Fibroblast of lung (primary cell): ENCODE measurements around the gene DYSF. TPM values are rescaled to one million over a fixed set of nuclear protein-coding genes. Genes with fewer than 3 reads are reported as not detected.

Experiments used
- DNase-seq, 2 donors: peaks; one replicate each; pipeline versions ENCODE4 v3.0.0 to v3.0.0-alpha.2; 2010; ENCODE audit warnings: low read depth in 2 of 2
- H2AFZ ChIP-seq: 2 replicates; pipeline ENCODE4 v1.5.1; 2012; ENCODE audit warnings: low read length, control low read depth, inconsistent platforms
- H3K27ac ChIP-seq: 2 replicates; pipeline ENCODE4 v1.5.1; 2011; ENCODE audit warnings: low read length, control low read depth; ENCODE audit not compliant: insufficient read depth
- H3K27me3 ChIP-seq: 2 replicates; pipeline ENCODE4 v1.5.1; 2011; ENCODE audit warnings: mild to moderate bottlenecking, low read length; ENCODE audit not compliant: control insufficient read depth, insufficient read depth
- H3K36me3 ChIP-seq: 2 replicates; pipeline ENCODE4 v1.5.1; 2011; ENCODE audit warnings: low read length; ENCODE audit not compliant: control insufficient read depth, insufficient read depth
- H3K4me1 ChIP-seq: 2 replicates; pipeline ENCODE4 v1.5.1; 2011; ENCODE audit warnings: low read length; ENCODE audit not compliant: control insufficient read depth, insufficient read depth; ENCODE audit errors: extremely low read depth
- H3K4me2 ChIP-seq: 2 replicates; pipeline ENCODE4 v1.5.1; 2011; ENCODE audit warnings: low read length, control low read depth; ENCODE audit not compliant: insufficient read depth; ENCODE audit errors: extremely low read depth
- H3K4me3 ChIP-seq, 4 experiments: fragments of 200-600 bp in 1 of 4; sonication (generic) in 1 of 4; replicated peaks in 1 of 4; 2 replicates each; pipeline ENCODE4 v1.5.1; 2011 to 2016; ENCODE audit warnings: low read length in 4 of 4, low read depth in 3 of 4, mild to moderate bottlenecking in 3 of 4, control low read depth in 2 of 4, inconsistent platforms in 1 of 4, mixed read lengths in 1 of 4; ENCODE audit not compliant: insufficient read depth in 1 of 4; ENCODE audit errors: control extremely low read depth in 1 of 4
- H3K79me2 ChIP-seq: 2 replicates; pipeline ENCODE4 v1.5.1; 2012; ENCODE audit warnings: mild to moderate bottlenecking, low read length, inconsistent platforms; ENCODE audit not compliant: control insufficient read depth, insufficient read depth
- H3K9ac ChIP-seq: 2 replicates; pipeline ENCODE4 v1.5.1; 2011; ENCODE audit warnings: mild to moderate bottlenecking, low read length, control low read depth; ENCODE audit not compliant: insufficient read depth
- H3K9me3 ChIP-seq: 2 replicates; pipeline ENCODE4 v1.5.1; 2012; ENCODE audit warnings: low read depth, low read length; ENCODE audit not compliant: control insufficient read depth, insufficient read depth
- H4K20me1 ChIP-seq: 2 replicates; pipeline ENCODE4 v1.5.1; 2011; ENCODE audit warnings: low read length; ENCODE audit not compliant: control insufficient read depth, insufficient read depth; ENCODE audit errors: extremely low read depth
- CTCF ChIP-seq, 2 donors: IDR thresholded peaks in 1 of 2; conservative IDR thresholded peaks in 1 of 2; 1 replicate in 1 of 2; 2 replicates in 1 of 2; pipeline ENCODE4 v1.5.1; 2011 to 2012; ENCODE audit warnings: low read length in 2 of 2, control low read depth in 1 of 2, inconsistent platforms in 1 of 2, low read depth in 1 of 2, mild to moderate bottlenecking in 1 of 2
- EZH2 ChIP-seq: IDR thresholded peaks from 2 replicates; pipeline ENCODE4 v1.5.1; 2012; ENCODE audit warnings: low read length, control low read depth, mild to moderate bottlenecking; ENCODE audit errors: missing control alignments
- polyA plus RNA-seq, 2 donors: library from polyadenylated mRNA; depleted of rRNA in 1 of 2; stranded (reverse) in 1 of 2; unstranded in 1 of 2; fragments of >200 nt; gene quantifications; 2 replicates each; pipeline ENCODE4 v1.2.1, GENCODE V29; 2011 to 2012; ENCODE audit warnings: missing spikeins in 1 of 2
- total RNA-seq: library from RNA; depleted of rRNA; stranded (reverse); fragments of >200 nt; gene quantifications from 2 replicates; pipeline ENCODE4 v1.2.1, GENCODE V29; 2014

DYSF gene
- total and polyA plus RNA-seq, 2 donors (not counting 1 experiment from before 2014, with no cell fraction given): under 0.01 to 0.67 TPM

- H2AFZ ChIP-seq: no peak overlapping the region
- H3K4me1 ChIP-seq: no peaks in the 10 kb centered on the region
- H3K9me3 ChIP-seq: no peaks in the 10 kb centered on the region
- H3K4me2 ChIP-seq: no peak overlapping the region
- no peak overlapping the region for H3K4me3 ChIP-seq
- H3K9ac ChIP-seq: no peak overlapping the region
- H3K27ac ChIP-seq: no peak overlapping the region
- H3K36me3 ChIP-seq: no peaks in the 10 kb centered on the region
- H3K27me3 ChIP-seq: peaks cover 28% of the 10 kb centered on the region
- TF ChIP-seq EZH2 (no peak), CTCF (conservative IDR thresholded peaks at IDR 0.05 in 1 of 2, IDR thresholded peaks at IDR 0.05 in 1 of 2; ENCODE audit: low read depth in 1 of 2, low read length in 2 of 2) (no peak)
- DNase-seq: no peak
- no peaks in the 10 kb centered on the region for H4K20me1 ChIP-seq
- H3K79me2 ChIP-seq: no peaks in the 10 kb centered on the region
Measured at GRCh38 chr2:71704688-71705087, 251.3 kb downstream of the DYSF start.

- Histone ChIP-seq H2AFZ (no peak overlapping the region), H3K36me3 (no peaks in the 10 kb centered on the region), H3K9me3 (no peaks in the 10 kb centered on the region), H3K9ac (no peak overlapping the region), H3K4me1 (no peaks in the 10 kb centered on the region), H3K4me2 (no peak overlapping the region), H3K79me2 (no peaks in the 10 kb centered on the region), H3K4me3 (no peak overlapping the region), H3K27ac (no peak overlapping the region), H4K20me1 (no peaks in the 10 kb centered on the region), H3K27me3 (peaks cover 29% of the 10 kb centered on the region)
- no peak for TF ChIP-seq EZH2
- no peak for TF ChIP-seq CTCF (conservative IDR thresholded peaks at IDR 0.05 in 1 of 2, IDR thresholded peaks at IDR 0.05 in 1 of 2; ENCODE audit: low read depth in 1 of 2, low read length in 2 of 2)
- DNase-seq: no peak
Measured at GRCh38 chr2:71705171-71705960, 252.0 kb downstream of the DYSF start.

GRCh38 chr2:71706121-71706520 is 252.8 kb downstream of the DYSF start:
- no peak overlapping the region for H3K4me3 ChIP-seq
- H3K27me3 ChIP-seq: peaks cover 33% of the 10 kb centered on the region
- H3K9me3 ChIP-seq: no peaks in the 10 kb centered on the region
- no peak for DNase-seq
- no peak overlapping the region for H3K9ac ChIP-seq
- no peak overlapping the region for H3K27ac ChIP-seq
- no peaks in the 10 kb centered on the region for H3K36me3 ChIP-seq
- H4K20me1 ChIP-seq: no peaks in the 10 kb centered on the region
- H3K4me1 ChIP-seq: peaks cover 2% of the 10 kb centered on the region
- H3K4me2 ChIP-seq: no peak overlapping the region
- H2AFZ ChIP-seq: no peak overlapping the region
- TF ChIP-seq CTCF (conservative IDR thresholded peaks at IDR 0.05 in 1 of 2, IDR thresholded peaks at IDR 0.05 in 1 of 2; ENCODE audit: low read depth in 1 of 2, low read length in 2 of 2) (no peak), EZH2 (no peak)
- no peaks in the 10 kb centered on the region for H3K79me2 ChIP-seq
